Esophagus squamous epithelium (tissue), 5 donors: ENCODE results near the gene PARP9. TPM values are rescaled to one million over a fixed set of nuclear protein-coding genes. Genes with fewer than 3 reads are reported as not detected.
"Not testable (repeated sequence)": the region's sequence is repeated elsewhere in the genome, so short reads cannot be mapped to it uniquely, and the experiment has no call there.

Experiments used
- DNase-seq: peaks from one replicate; lab custom pipeline; 2025; lab: John Stamatoyannopoulos, UW
- H3K27ac ChIP-seq, 4 donors: fragments of 200-600 bp; sonication (generic); one replicate each; pipeline ENCODE4 v1.5.1; 2016 to 2019; ENCODE audit warnings: mild to moderate bottlenecking in 1 of 4
- H3K27me3 ChIP-seq, 4 donors: fragments of 200-600 bp; sonication (generic); 1 replicate in 3 of 4; 2 replicates in 1 of 4; pipeline versions ENCODE4 v1.5.1 to v1.6.0; 2017 to 2021; ENCODE audit warnings: antibody characterized with exemption in 1 of 4
- H3K36me3 ChIP-seq, 3 donors: fragments of 200-600 bp; sonication (generic); one replicate each; pipeline ENCODE4 v1.5.1; 2016 to 2019
- H3K4me1 ChIP-seq, 3 donors: fragments of 200-600 bp; sonication (generic); one replicate each; pipeline ENCODE4 v1.5.1; 2017 to 2019
- H3K4me3 ChIP-seq, 4 donors: fragments of 200-600 bp; sonication (generic); 1 replicate in 3 of 4; 2 replicates in 1 of 4; pipeline ENCODE4 v1.5.1; 2016 to 2019; ENCODE audit warnings: mild to moderate bottlenecking in 2 of 4, moderate library complexity in 1 of 4
- H3K9me3 ChIP-seq, 3 donors: fragments of 200-600 bp; sonication (generic); one replicate each; pipeline ENCODE4 v1.5.1; 2016 to 2019
- CTCF ChIP-seq, 6 experiments: fragments of 450-650 bp in 4 of 6; fragments of 200-600 bp in 2 of 6; sonication (generic) in 2 of 6; IDR thresholded peaks; one replicate each; pipeline ENCODE4 v1.5.1; 2016 to 2019; ENCODE audit warnings: antibody characterized with exemption in 6 of 6, mild to moderate bottlenecking in 4 of 6, moderate library complexity in 4 of 6
- POLR2A ChIP-seq, 4 donors: fragments of 450-650 bp; IDR thresholded peaks; one replicate each; pipeline ENCODE4 v1.6.1; 2017; ENCODE audit warnings: antibody characterized with exemption in 4 of 4, mild to moderate bottlenecking in 4 of 4, moderate library complexity in 3 of 4
- WGBS, 2 donors: methylation state at CpG; one replicate each; pipeline ENCODE4 v1.1.5; 2018; 5-methylcytosine and 5-hydroxymethylcytosine counted together
- intact Hi-C: fragments of 100-400 bp; cut with DNase I; formaldehyde crosslinking; loops from one replicate; pipeline ENCODE4 v1.15.0; 2022
- total RNA-seq, 4 donors: library from RNA; depleted of rRNA; stranded (reverse); fragments of >200 nt; gene quantifications; one replicate each; pipeline ENCODE4 v1.1.0, GENCODE V29; 2016
- donor health status: DM: yes; HTN: yes; CAD: no.

The PARP9 gene
- total RNA-seq, 4 donors from 2014 or later, result 16.6 to 50.0 (median 19.9) TPM

- no peak for DNase-seq
- intact Hi-C loops, result no loop called here
- Histone ChIP-seq H3K36me3 (no peaks in the 10 kb centered on the region), H3K9me3 (no peaks in the 10 kb centered on the region), H3K27ac (peak overlapping the region; percentile 95 to 100 (median 98)), H3K4me3 (peak overlapping the region; percentile 68 to 92 (median 81)), H3K4me1 (peaks cover 8 to 50% (median 25%) of the 10 kb centered on the region in 3 donors), H3K27me3 (no peaks in the 10 kb centered on the region)
- TF ChIP-seq POLR2A (IDR thresholded peaks at IDR 0.05) (no peak), CTCF (IDR thresholded peaks at IDR 0.05) (no peak)
- 6 to 7% methylated on average over 19 of the region's 19 CpGs for WGBS, 2 donors
These were observed 50.5 kb downstream of the PARP9 start for GRCh38 chr3:122513386-122514122.

GRCh38 chr3:122512284-122512683 is 51.8 kb downstream of the PARP9 start:
- DNase-seq, result no peak
- TF ChIP-seq POLR2A (IDR thresholded peaks at IDR 0.05), result no peak
- no peak for TF ChIP-seq CTCF (IDR thresholded peaks at IDR 0.05)
- 86 to 87% methylated on average over 15 of the region's 15 CpGs for WGBS, 2 donors
- Histone ChIP-seq H3K27me3 (no peaks in the 10 kb centered on the region), H3K9me3 (no peaks in the 10 kb centered on the region), H3K4me3 (no peak overlapping the region), H3K27ac (no peak overlapping the region), H3K36me3 (no peaks in the 10 kb centered on the region), H3K4me1 (peaks cover 8 to 57% (median 25%) of the 10 kb centered on the region in 3 donors)
- intact Hi-C loops, result no loop called here

DNA sequence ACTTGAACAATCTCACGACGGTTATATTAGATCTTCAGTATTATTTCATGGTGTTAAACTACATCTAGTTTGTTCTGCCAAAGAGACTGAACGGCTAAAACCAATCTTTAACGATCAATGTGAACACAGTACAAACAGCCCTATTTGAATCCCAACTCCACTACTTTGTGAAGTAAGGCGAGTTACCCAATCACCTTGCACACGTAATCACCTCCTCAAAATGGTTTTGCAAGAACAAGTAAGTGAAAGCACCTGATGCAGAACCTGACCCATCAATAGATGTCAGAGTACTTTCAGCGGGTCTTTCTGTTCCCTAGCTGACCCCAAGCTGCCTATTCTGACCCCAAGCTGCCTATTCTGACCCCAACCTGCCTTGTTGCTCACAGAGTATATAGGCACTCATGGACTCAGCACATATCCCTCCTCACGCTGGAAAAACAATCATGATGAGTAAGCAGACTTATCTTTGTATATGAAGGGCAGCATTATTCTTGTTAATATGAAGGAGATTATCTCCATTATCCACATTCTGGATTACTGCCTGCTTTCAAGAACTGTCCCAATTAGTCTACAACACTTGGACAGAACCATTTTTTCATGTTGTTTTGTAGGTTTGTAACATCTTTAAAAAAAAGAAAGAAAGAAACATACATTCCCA is 53.1 kb downstream of the PARP9 start:
- H3K27ac ChIP-seq, result peak overlapping the region in 2 of 4 donors; percentile 3 to 16
- intact Hi-C loops, result no loop called here
- H3K4me3 ChIP-seq, result no peak overlapping the region
- no peaks in the 10 kb centered on the region for H3K27me3 ChIP-seq
- H3K9me3 ChIP-seq, result no peaks in the 10 kb centered on the region
- H3K4me1 ChIP-seq, result peaks cover 8 to 57% (median 25%) of the 10 kb centered on the region in 3 donors
- TF ChIP-seq POLR2A (IDR thresholded peaks at IDR 0.05) (no peak), CTCF (IDR thresholded peaks at IDR 0.05) (no peak)
- 73 to 85% methylated on average over 8 of the region's 8 CpGs for WGBS, 2 donors
- DNase-seq, result no peak
- no peaks in the 10 kb centered on the region for H3K36me3 ChIP-seq

GRCh38 chr3:122508944-122509343 is 55.2 kb downstream of the PARP9 start:
- H3K27ac ChIP-seq, H3K36me3 ChIP-seq, H3K27me3 ChIP-seq, intact Hi-C loops, H3K4me3 ChIP-seq, DNase-seq, H3K9me3 ChIP-seq: not testable (repeated sequence)
- WGBS, 2 donors, result 45 to 66% methylated on average over 9 of the region's 9 CpGs
- H3K4me1 ChIP-seq, result peaks cover 8 to 58% (median 25%) of the 10 kb centered on the region in 3 donors

DNA sequence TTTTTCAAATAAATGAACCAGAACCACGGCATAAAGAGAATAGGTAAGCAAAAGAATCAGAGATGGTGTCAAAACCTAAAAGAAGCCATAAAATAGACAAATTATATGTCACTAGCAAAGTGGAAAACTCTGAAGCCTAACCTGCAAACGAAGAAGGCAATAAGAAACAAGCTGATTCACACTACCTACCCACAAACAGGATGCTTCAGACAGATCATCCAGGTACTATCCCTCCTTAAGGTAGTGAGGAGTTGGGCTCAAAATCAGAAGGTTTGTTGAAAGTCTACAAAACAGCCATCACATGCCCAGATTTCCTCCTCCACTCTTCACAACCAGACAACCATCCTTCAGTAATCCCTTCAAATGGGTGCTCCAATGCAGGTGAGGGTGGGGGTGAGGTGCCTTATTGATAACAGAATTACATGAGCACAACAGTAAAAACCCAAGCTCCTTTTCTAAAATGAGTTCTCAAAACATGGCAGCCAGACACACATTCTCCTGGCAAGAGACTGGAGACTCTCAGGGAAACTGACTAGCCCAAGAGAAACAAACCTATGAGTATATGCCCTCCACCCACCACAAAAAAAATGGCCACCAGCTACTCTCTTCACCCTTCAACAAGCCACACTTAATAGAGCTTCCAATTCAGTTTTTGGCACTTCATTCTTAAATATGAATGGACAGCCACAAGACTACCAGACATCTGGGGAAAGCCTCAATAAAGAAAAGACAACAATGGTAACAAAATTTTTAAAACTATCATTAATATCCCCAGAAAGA is 55.8 kb downstream of the PARP9 start:
- H3K4me3 ChIP-seq, result no peak overlapping the region
- 73 to 79% methylated on average over 2 of the region's 2 CpGs for WGBS, 2 donors
- no peaks in the 10 kb centered on the region for H3K27me3 ChIP-seq
- no peak overlapping the region for H3K27ac ChIP-seq
- intact Hi-C loops, result no loop called here
- no peaks in the 10 kb centered on the region for H3K36me3 ChIP-seq
- TF ChIP-seq CTCF (IDR thresholded peaks at IDR 0.05), result no peak
- TF ChIP-seq POLR2A (IDR thresholded peaks at IDR 0.05), result no peak
- peaks cover 5 to 58% (median 21%) of the 10 kb centered on the region in 3 donors for H3K4me1 ChIP-seq
- no peaks in the 10 kb centered on the region for H3K9me3 ChIP-seq
- DNase-seq, result no peak
